HEK293 (cell line): Measurements from ENCODE around the gene NAALADL2.

Experiments
- CTCF ChIA-PET: fragments of 350-600 bp; formaldehyde crosslinking; extraction: SDS; loops from one replicate; lab custom pipeline; 2021; ENCODE audit warnings: antibody characterized with exemption; lab: Yijun Ruan, JAX
- POLR2A ChIA-PET: fragments of 300-600 bp; formaldehyde crosslinking; extraction: SDS; loops from one replicate; lab custom pipeline; 2020; ENCODE audit warnings: antibody characterized with exemption, inconsistent platforms; lab: Yijun Ruan, JAX
- H3K27ac ChIP-seq: fragments of 200-500 bp; sonication (Bioruptor generic); 2 replicates; pipeline ENCODE4 v1.5.1; 2014; ENCODE audit warnings: low read depth, low read length, control low read depth, inconsistent platforms; ENCODE audit errors: extremely low read depth
- H3K36me3 ChIP-seq, 2 experiments: fragments of 200-500 bp in 1 of 2; sonication (Bioruptor generic) in 1 of 2; 1 replicate in 1 of 2; 2 replicates in 1 of 2; pipeline ENCODE4 v1.5.1; 2014 to 2017; ENCODE audit warnings: inconsistent platforms in 2 of 2, low read length in 2 of 2; ENCODE audit not compliant: control insufficient read depth in 2 of 2, insufficient read depth in 1 of 2
- H3K4me1 ChIP-seq: fragments of 200-500 bp; sonication (Bioruptor generic); 2 replicates; pipeline ENCODE4 v1.5.1; 2014; ENCODE audit warnings: mild to moderate bottlenecking, low read length, inconsistent platforms; ENCODE audit not compliant: control insufficient read depth, insufficient read depth
- H3K4me3 ChIP-seq: 2 replicates; pipeline ENCODE4 v1.5.1; 2011; ENCODE audit warnings: low read depth, mild to moderate bottlenecking, control low read depth, low read length, moderate library complexity
- H3K9me3 ChIP-seq: fragments of 200-500 bp; sonication (Bioruptor generic); 2 replicates; pipeline ENCODE4 v1.5.1; 2014; ENCODE audit warnings: low read depth, low read length, inconsistent platforms; ENCODE audit not compliant: control insufficient read depth, insufficient read depth
- GLIS2 ChIP-seq: fragments of 450-650 bp; formaldehyde crosslinking; IDR thresholded peaks from 2 replicates; pipeline ENCODE4 v1.5.1; 2016; ENCODE audit warnings: missing biosample characterization, missing genetic modification characterization
- HOXA7 ChIP-seq: sonication (generic); formaldehyde crosslinking; IDR thresholded peaks from 2 replicates; pipeline ENCODE4 v1.8.1; 2022; ENCODE audit warnings: missing genetic modification reagents, borderline replicate concordance
- KLF1 ChIP-seq: fragments of 450-650 bp; formaldehyde crosslinking; IDR thresholded peaks from 2 replicates; pipeline ENCODE4 v1.5.1; 2016; ENCODE audit warnings: missing biosample characterization, missing genetic modification characterization
- KLF17 ChIP-seq: fragments of 450-650 bp; formaldehyde crosslinking; IDR thresholded peaks from 2 replicates; pipeline ENCODE4 v1.5.1; 2016; ENCODE audit warnings: missing biosample characterization, missing genetic modification characterization
- KLF8 ChIP-seq: fragments of 450-650 bp; formaldehyde crosslinking; IDR thresholded peaks from 2 replicates; pipeline ENCODE4 v1.5.1; 2016; ENCODE audit warnings: missing biosample characterization, missing genetic modification characterization
- MEIS1 ChIP-seq: sonication (generic); formaldehyde crosslinking; IDR thresholded peaks from 2 replicates; pipeline ENCODE4 v1.8.1; 2022; ENCODE audit warnings: missing genetic modification reagents, mild to moderate bottlenecking, borderline replicate concordance
- RBAK ChIP-seq: fragments of 450-650 bp; formaldehyde crosslinking; IDR thresholded peaks from 2 replicates; pipeline ENCODE4 v1.5.1; 2016; ENCODE audit warnings: missing biosample characterization, missing genetic modification characterization
- SP7 ChIP-seq: fragments of 450-650 bp; formaldehyde crosslinking; IDR thresholded peaks from 2 replicates; pipeline ENCODE4 v1.5.1; 2016; ENCODE audit warnings: missing biosample characterization, missing genetic modification characterization
- YY2 ChIP-seq: fragments of 450-650 bp; formaldehyde crosslinking; IDR thresholded peaks from 2 replicates; pipeline ENCODE4 v1.5.1; 2016; ENCODE audit warnings: missing biosample characterization, missing genetic modification characterization
- ZFP69B ChIP-seq: fragments of 450-650 bp; formaldehyde crosslinking; IDR thresholded peaks from 2 replicates; pipeline ENCODE4 v1.5.1; 2016; ENCODE audit warnings: missing biosample characterization, missing genetic modification characterization
- ZNF10 ChIP-seq: fragments of 450-650 bp; formaldehyde crosslinking; IDR thresholded peaks from 2 replicates; pipeline ENCODE4 v1.5.1; 2017; ENCODE audit warnings: missing biosample characterization, missing genetic modification characterization
- ZNF114 ChIP-seq: fragments of 450-650 bp; formaldehyde crosslinking; IDR thresholded peaks from 2 replicates; pipeline ENCODE4 v1.5.0; 2017; ENCODE audit warnings: missing biosample characterization, missing genetic modification characterization
- ZNF184 ChIP-seq: fragments of 450-650 bp; IDR thresholded peaks from 2 replicates; pipeline ENCODE4 v1.5.1; 2018; ENCODE audit warnings: missing biosample characterization, mild to moderate bottlenecking, missing genetic modification characterization
- ZNF341 ChIP-seq: fragments of 450-650 bp; formaldehyde crosslinking; IDR thresholded peaks from 2 replicates; pipeline ENCODE4; 2016; ENCODE audit warnings: low read depth, missing biosample characterization, missing genetic modification characterization
- ZNF398 ChIP-seq: fragments of 450-650 bp; formaldehyde crosslinking; IDR thresholded peaks from 2 replicates; pipeline ENCODE4 v1.5.1; 2017; ENCODE audit warnings: missing biosample characterization, missing genetic modification characterization
- ZNF488 ChIP-seq: fragments of 450-650 bp; formaldehyde crosslinking; IDR thresholded peaks from 2 replicates; pipeline ENCODE4 v1.5.1; 2016; ENCODE audit warnings: missing biosample characterization, missing genetic modification characterization
- ZNF561 ChIP-seq: fragments of 450-650 bp; IDR thresholded peaks from 2 replicates; pipeline ENCODE4 v1.5.1; 2018; ENCODE audit warnings: missing biosample characterization, missing genetic modification characterization, borderline replicate concordance
- ZNF626 ChIP-seq: fragments of 450-650 bp; sonication (Bioruptor Pico); formaldehyde crosslinking; IDR thresholded peaks from 2 replicates; pipeline ENCODE4 v1.5.1; 2018; ENCODE audit warnings: missing biosample characterization, missing genetic modification characterization, inconsistent platforms
- ZNF660 ChIP-seq: fragments of 450-650 bp; IDR thresholded peaks from 2 replicates; pipeline ENCODE4 v1.5.1; 2018; ENCODE audit warnings: missing biosample characterization, mild to moderate bottlenecking, missing genetic modification characterization
- ZNF664 ChIP-seq: fragments of 450-650 bp; formaldehyde crosslinking; IDR thresholded peaks from 2 replicates; pipeline ENCODE4 v1.5.1; 2016; ENCODE audit warnings: missing biosample characterization, missing genetic modification characterization
- ZNF707 ChIP-seq: fragments of 450-650 bp; formaldehyde crosslinking; IDR thresholded peaks from 2 replicates; pipeline ENCODE4 v1.5.1; 2016; ENCODE audit warnings: missing biosample characterization, missing genetic modification characterization
- ZNF777 ChIP-seq: fragments of 450-650 bp; formaldehyde crosslinking; IDR thresholded peaks from 2 replicates; pipeline ENCODE4 v1.5.1; 2017; ENCODE audit warnings: missing biosample characterization, missing genetic modification characterization, borderline replicate concordance
- TF ChIP-seq, protein P1 (sequence below): fragments of 450-650 bp; formaldehyde crosslinking; IDR thresholded peaks from 2 replicates; pipeline ENCODE4 v1.5.1; 2017; ENCODE audit warnings: missing biosample characterization, mild to moderate bottlenecking, missing genetic modification characterization, moderate library complexity

The NAALADL2 gene

DNA sequence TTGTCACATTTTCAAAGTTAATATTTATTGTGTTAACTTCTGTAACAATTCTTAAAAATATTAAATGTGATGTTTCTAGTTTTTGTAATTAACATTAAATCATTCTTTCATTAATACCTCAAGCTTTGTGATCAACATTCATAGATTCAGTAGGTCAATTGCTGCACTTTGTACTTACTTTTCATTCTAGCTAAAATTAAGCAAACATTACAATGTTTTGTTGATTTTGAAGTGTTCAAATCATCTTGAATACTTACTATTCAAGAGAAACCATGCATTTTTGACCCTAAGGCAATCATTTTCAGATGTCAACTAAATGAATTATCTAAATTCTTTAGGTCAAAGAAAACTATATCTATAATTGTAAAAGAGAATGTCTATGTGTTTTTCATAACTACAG, 933.1 kb downstream of the NAALADL2 start (continued):
- TF ChIP-seq, protein P1, sequence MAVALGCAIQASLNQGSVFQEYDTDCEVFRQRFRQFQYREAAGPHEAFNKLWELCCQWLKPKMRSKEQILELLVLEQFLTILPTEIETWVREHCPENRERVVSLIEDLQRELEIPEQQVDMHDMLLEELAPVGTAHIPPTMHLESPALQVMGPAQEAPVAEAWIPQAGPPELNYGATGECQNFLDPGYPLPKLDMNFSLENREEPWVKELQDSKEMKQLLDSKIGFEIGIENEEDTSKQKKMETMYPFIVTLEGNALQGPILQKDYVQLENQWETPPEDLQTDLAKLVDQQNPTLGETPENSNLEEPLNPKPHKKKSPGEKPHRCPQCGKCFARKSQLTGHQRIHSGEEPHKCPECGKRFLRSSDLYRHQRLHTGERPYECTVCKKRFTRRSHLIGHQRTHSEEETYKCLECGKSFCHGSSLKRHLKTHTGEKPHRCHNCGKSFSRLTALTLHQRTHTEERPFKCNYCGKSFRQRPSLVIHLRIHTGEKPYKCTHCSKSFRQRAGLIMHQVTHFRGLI (tag by site-specific recombination), result no peak
- TF ChIP-seq ZNF777 (tag by site-specific recombination) (no peak), ZFP69B (tag by site-specific recombination) (no peak), SP7 (tag by site-specific recombination) (no peak), YY2 (tag by site-specific recombination) (no peak), ZNF10 (tag by site-specific recombination) (no peak), GLIS2 (tag by site-specific recombination) (no peak)

DNA sequence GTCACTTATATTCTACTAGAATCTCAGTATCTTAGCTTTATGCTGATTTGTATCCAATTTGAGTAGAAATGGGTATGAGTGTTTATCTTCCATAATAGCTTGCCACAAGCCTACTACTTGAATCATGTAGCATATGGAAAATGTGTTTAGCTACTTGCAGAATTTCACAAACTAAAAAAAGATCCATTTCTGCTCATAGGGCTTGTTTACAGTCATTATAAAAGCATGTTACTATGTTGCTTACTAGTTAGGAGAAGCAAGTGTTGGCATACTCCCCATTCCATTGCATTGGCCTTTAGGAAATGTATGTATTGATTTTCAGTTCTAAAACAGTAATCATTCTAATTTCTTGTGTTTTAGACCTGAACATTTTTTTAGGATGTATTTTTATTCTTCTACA, 939.2 kb downstream of the NAALADL2 start:
- CTCF ChIA-PET, result no interaction called here
- Histone ChIP-seq H3K4me3 (no peak overlapping the region), H3K27ac (no peak overlapping the region), H3K36me3 (no peaks in the 10 kb centered on the region), H3K4me1 (no peaks in the 10 kb centered on the region), H3K9me3 (no peaks in the 10 kb centered on the region)
- TF ChIP-seq ZNF626 (tag by site-specific recombination), result no peak
- no peak for TF ChIP-seq ZNF341 (tag by site-specific recombination)
- no peak for TF ChIP-seq ZNF664 (tag by site-specific recombination)
- no peak for TF ChIP-seq ZNF398 (tag by site-specific recombination)
- POLR2A ChIA-PET, result no interaction called here

DNA sequence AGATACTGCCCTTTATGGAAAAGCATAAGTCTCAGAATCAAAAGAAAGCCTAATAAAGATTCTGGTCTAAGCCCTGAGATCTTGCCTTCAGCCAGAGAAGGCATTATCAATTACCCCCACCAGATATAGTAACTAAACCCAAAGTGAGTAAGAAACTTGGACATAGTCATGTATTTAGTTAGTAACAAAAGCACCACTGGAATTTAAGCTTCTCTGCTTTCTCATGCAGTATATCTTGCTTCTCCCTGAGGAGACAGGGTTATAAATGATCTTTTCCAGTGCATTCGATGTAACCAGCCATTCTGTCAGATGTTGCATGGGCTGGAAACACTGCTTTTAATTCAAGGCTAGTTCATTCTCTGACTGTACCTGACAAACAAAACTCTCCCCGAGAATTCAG, 946.7 kb downstream of the NAALADL2 start:
- Histone ChIP-seq H3K36me3 (no peaks in the 10 kb centered on the region), H3K27ac (no peak overlapping the region), H3K4me3 (no peak overlapping the region), H3K4me1 (no peaks in the 10 kb centered on the region), H3K9me3 (no peaks in the 10 kb centered on the region)
- ChIA-PET POLR2A (no interaction called here), CTCF (no interaction called here)
- TF ChIP-seq ZNF561, result no peak
- TF ChIP-seq KLF1, result no peak
- no peak for TF ChIP-seq ZNF707 (tag by site-specific recombination)
- TF ChIP-seq KLF17 (tag by site-specific recombination), result no peak
- TF ChIP-seq ZNF488 (tag by site-specific recombination), result no peak
- no peak for TF ChIP-seq ZNF114 (tag by site-specific recombination)
- no peak for TF ChIP-seq KLF8 (tag by site-specific recombination)
- no peak for TF ChIP-seq ZNF184
- TF ChIP-seq RBAK (tag by site-specific recombination), result no peak
- no peak for TF ChIP-seq MEIS1
- TF ChIP-seq ZNF660, result no peak
- TF ChIP-seq HOXA7 (CRISPR knock-in tag), result no peak
